Activated T-cell treated with anti-CD3 and anti-CD28 coated beads, Interleukin-2, amount 50 U/mL, for 4 hours (primary cell): ENCODE data around the gene AKR1B15. TPM values are rescaled to one million over a fixed set of nuclear protein-coding genes. Genes with fewer than 3 reads are reported as not detected.

Source experiments
- ATAC-seq, 2 donors: fragments of 200-7000 bp; cut with Tn5 transposase; one replicate each; pipeline ENCODE4 v1.10.0; 2021
- DNase-seq: peaks from one replicate; pipeline ENCODE4 v3.0.0-alpha.2; 2020
- H3K27me3 Mint-ChIP-seq: one replicate; pipeline ENCODE4 v1.8.0; 2021; ENCODE audit warnings: low read depth, mixed read lengths
- H3K36me3 Mint-ChIP-seq: one replicate; pipeline ENCODE4 v1.8.0; 2022; ENCODE audit warnings: mixed read lengths; ENCODE audit not compliant: insufficient read depth
- H3K4me1 Mint-ChIP-seq: one replicate; pipeline ENCODE4 v1.8.0; 2021; ENCODE audit warnings: low read depth, mixed read lengths
- H3K4me3 Mint-ChIP-seq: one replicate; pipeline ENCODE4 v1.8.0; 2021; ENCODE audit warnings: mild to moderate bottlenecking, moderate library complexity, mixed read lengths
- H3K9me3 Mint-ChIP-seq: one replicate; pipeline ENCODE4 v1.8.0; 2021; ENCODE audit warnings: mixed read lengths
- total RNA-seq, 3 donors: library from RNA; stranded (reverse); gene quantifications; one replicate each; pipeline ENCODE4 v1.2.1, GENCODE V29; 2021

AKR1B15 gene
- total RNA-seq, 3 donors from 2014 or later: not detected

GRCh38 chr7:134601459-134601858 lies 52.5 kb downstream of the AKR1B15 start:
- no peak overlapping the region for H3K4me3 Mint-ChIP-seq
- H3K4me1 Mint-ChIP-seq: peaks cover 1% of the 10 kb centered on the region
- H3K36me3 Mint-ChIP-seq: no peaks in the 10 kb centered on the region
- ATAC-seq (no peak), DNase-seq (no peak)
- H3K27me3 Mint-ChIP-seq: peaks cover 13% of the 10 kb centered on the region
- no peaks in the 10 kb centered on the region for H3K9me3 Mint-ChIP-seq

GRCh38 chr7:134602881-134603451 lies 54.1 kb downstream of the AKR1B15 start:
- Mint-ChIP-seq H3K9me3 (no peaks in the 10 kb centered on the region), H3K4me3 (no peak overlapping the region), H3K36me3 (no peaks in the 10 kb centered on the region), H3K4me1 (peaks cover 3% of the 10 kb centered on the region), H3K27me3 (peaks cover 19% of the 10 kb centered on the region)
- DNase-seq: no peak
- ATAC-seq: no peak

GRCh38 chr7:134605978-134606923 lies 57.3 kb downstream of the AKR1B15 start:
- peak overlapping the region; percentile 55 for H3K4me3 Mint-ChIP-seq
- ATAC-seq (peak; percentile 91), DNase-seq (peak; percentile 51)
- H3K4me1 Mint-ChIP-seq: peaks cover 3% of the 10 kb centered on the region
- H3K36me3 Mint-ChIP-seq: no peaks in the 10 kb centered on the region
- H3K9me3 Mint-ChIP-seq: no peaks in the 10 kb centered on the region
- H3K27me3 Mint-ChIP-seq: peaks cover 20% of the 10 kb centered on the region

GRCh38 chr7:134611611-134612151 lies 62.8 kb downstream of the AKR1B15 start:
- no peak for ATAC-seq
- DNase-seq: no peak
- Mint-ChIP-seq H3K36me3 (no peaks in the 10 kb centered on the region), H3K4me3 (no peak overlapping the region), H3K9me3 (no peaks in the 10 kb centered on the region), H3K4me1 (peaks cover 5% of the 10 kb centered on the region), H3K27me3 (peaks cover 29% of the 10 kb centered on the region)

GRCh38 chr7:134612197-134612596 lies 63.3 kb downstream of the AKR1B15 start:
- H3K9me3 Mint-ChIP-seq: no peaks in the 10 kb centered on the region
- no peak overlapping the region for H3K4me3 Mint-ChIP-seq
- ATAC-seq (no peak), DNase-seq (no peak)
- H3K4me1 Mint-ChIP-seq: peaks cover 5% of the 10 kb centered on the region
- H3K36me3 Mint-ChIP-seq: no peaks in the 10 kb centered on the region
- H3K27me3 Mint-ChIP-seq: peaks cover 27% of the 10 kb centered on the region

- peak; percentile 60 to 78 for ATAC-seq
- Mint-ChIP-seq H3K36me3 (no peaks in the 10 kb centered on the region), H3K4me3 (no peak overlapping the region), H3K9me3 (no peaks in the 10 kb centered on the region), H3K4me1 (peaks cover 5% of the 10 kb centered on the region), H3K27me3 (peaks cover 28% of the 10 kb centered on the region)
- DNase-seq: no peak
These were observed 64.9 kb downstream of the AKR1B15 start for GRCh38 chr7:134613623-134614347.

GRCh38 chr7:134616611-134617010 lies 67.7 kb downstream of the AKR1B15 start:
- H3K9me3 Mint-ChIP-seq: no peaks in the 10 kb centered on the region
- H3K36me3 Mint-ChIP-seq: no peaks in the 10 kb centered on the region

GRCh38 chr7:134618756-134619530 lies 70.0 kb downstream of the AKR1B15 start:
- peaks cover 3% of the 10 kb centered on the region for H3K4me1 Mint-ChIP-seq
- DNase-seq: no peak
- H3K27me3 Mint-ChIP-seq: peaks cover 42% of the 10 kb centered on the region
- H3K36me3 Mint-ChIP-seq: no peaks in the 10 kb centered on the region
- no peak overlapping the region for H3K4me3 Mint-ChIP-seq
- no peaks in the 10 kb centered on the region for H3K9me3 Mint-ChIP-seq
- no peak for ATAC-seq

More at GRCh38 chr7:134616611-134617010, 67.7 kb downstream of the AKR1B15 start:
- no peak overlapping the region for H3K4me3 Mint-ChIP-seq
- H3K27me3 Mint-ChIP-seq: peaks cover 29% of the 10 kb centered on the region
- H3K4me1 Mint-ChIP-seq: peaks cover 5% of the 10 kb centered on the region
- ATAC-seq: no peak
- no peak for DNase-seq

GRCh38 chr7:134619627-134620331 lies 70.9 kb downstream of the AKR1B15 start:
- ATAC-seq (no peak), DNase-seq (no peak)
- peaks cover 46% of the 10 kb centered on the region for H3K27me3 Mint-ChIP-seq
- no peak overlapping the region for H3K4me3 Mint-ChIP-seq
- no peaks in the 10 kb centered on the region for H3K36me3 Mint-ChIP-seq
- H3K9me3 Mint-ChIP-seq: no peaks in the 10 kb centered on the region
- no peaks in the 10 kb centered on the region for H3K4me1 Mint-ChIP-seq

GRCh38 chr7:134622303-134622995 lies 73.5 kb downstream of the AKR1B15 start:
- Mint-ChIP-seq H3K36me3 (no peaks in the 10 kb centered on the region), H3K4me3 (no peak overlapping the region), H3K4me1 (no peaks in the 10 kb centered on the region), H3K9me3 (no peaks in the 10 kb centered on the region), H3K27me3 (peaks cover 47% of the 10 kb centered on the region)
- ATAC-seq (no peak), DNase-seq (no peak)

- H3K4me1 Mint-ChIP-seq: no peaks in the 10 kb centered on the region
- peaks cover 47% of the 10 kb centered on the region for H3K27me3 Mint-ChIP-seq
- H3K9me3 Mint-ChIP-seq: no peaks in the 10 kb centered on the region
- no peak for ATAC-seq
- no peaks in the 10 kb centered on the region for H3K36me3 Mint-ChIP-seq
- no peak overlapping the region for H3K4me3 Mint-ChIP-seq
- DNase-seq: no peak
These were observed 74.3 kb downstream of the AKR1B15 start for GRCh38 chr7:134623193-134623592.

- Mint-ChIP-seq H3K4me1 (no peaks in the 10 kb centered on the region), H3K36me3 (no peaks in the 10 kb centered on the region), H3K4me3 (no peak overlapping the region), H3K27me3 (peaks cover 52% of the 10 kb centered on the region), H3K9me3 (no peaks in the 10 kb centered on the region)
- no peak for ATAC-seq
- DNase-seq: no peak
These were observed 76.6 kb downstream of the AKR1B15 start for GRCh38 chr7:134625550-134625949.
